Measurements from ENCODE around the gene CD81.

CD81 gene

GRCh38 chr11:2408671-2409070 lies 31.6 kb downstream of the CD81 start:
- DNase-seq: no peak

- no peak for DNase-seq
These were observed 32.0 kb downstream of the CD81 start for GRCh38 chr11:2409126-2409525.

- no peak for DNase-seq
These were observed 32.7 kb downstream of the CD81 start for GRCh38 chr11:2409611-2410468.

- DNase-seq: no peak
These were observed 33.5 kb downstream of the CD81 start for GRCh38 chr11:2410616-2411015.

- DNase-seq: no peak
These were observed 34.6 kb downstream of the CD81 start for GRCh38 chr11:2411446-2412305.

GRCh38 chr11:2412323-2412722 lies 35.2 kb downstream of the CD81 start:
- no peak for DNase-seq

- no peak for DNase-seq
These were observed 36.9 kb downstream of the CD81 start for GRCh38 chr11:2413742-2414579.

- DNase-seq: no peak
These were observed 37.5 kb downstream of the CD81 start for GRCh38 chr11:2414616-2415015.

- no peak for DNase-seq
These were observed 38.1 kb downstream of the CD81 start for GRCh38 chr11:2415171-2415570.

GRCh38 chr11:2415601-2416380 lies 38.7 kb downstream of the CD81 start:
- no peak for DNase-seq

GRCh38 chr11:2416765-2417164 lies 39.7 kb downstream of the CD81 start:
- DNase-seq: no peak

GRCh38 chr11:2417856-2418692 lies 41.0 kb downstream of the CD81 start:
- DNase-seq: no peak

GRCh38 chr11:2418693-2419360 lies 41.7 kb downstream of the CD81 start:
- DNase-seq: no peak

- peak; percentile 85 for DNase-seq
These were observed 42.8 kb downstream of the CD81 start for GRCh38 chr11:2419638-2420501.

GRCh38 chr11:2420502-2421225 lies 43.6 kb downstream of the CD81 start:
- DNase-seq: peak; percentile 87

- DNase-seq: no peak
These were observed 44.3 kb downstream of the CD81 start for GRCh38 chr11:2421226-2421994.

- DNase-seq: no peak
These were observed 44.9 kb downstream of the CD81 start for GRCh38 chr11:2421996-2422395.
